ENCODE data around the gene CPXM2.

CPXM2 gene

DNA sequence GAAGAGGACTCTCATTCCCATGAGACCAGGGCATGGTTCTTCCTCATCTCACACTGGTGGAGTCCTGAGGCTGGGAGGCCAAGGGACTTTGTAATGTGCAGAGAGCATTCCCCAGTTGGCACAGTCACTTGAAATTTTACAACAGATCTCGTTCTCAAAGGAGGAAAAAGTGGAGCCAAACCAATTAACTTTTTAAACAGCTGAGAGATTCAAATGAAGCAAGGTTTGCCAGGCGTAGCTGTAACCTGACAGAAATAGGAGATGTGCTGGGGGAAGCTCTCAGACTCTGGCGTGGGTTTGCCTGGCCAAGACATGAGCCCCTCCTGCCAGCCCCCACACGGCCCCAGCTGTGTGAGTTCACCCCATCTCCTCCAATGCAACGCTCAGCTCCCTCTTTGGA is 12.0 kb upstream of the CPXM2 start:
- no peak for DNase-seq

DNA sequence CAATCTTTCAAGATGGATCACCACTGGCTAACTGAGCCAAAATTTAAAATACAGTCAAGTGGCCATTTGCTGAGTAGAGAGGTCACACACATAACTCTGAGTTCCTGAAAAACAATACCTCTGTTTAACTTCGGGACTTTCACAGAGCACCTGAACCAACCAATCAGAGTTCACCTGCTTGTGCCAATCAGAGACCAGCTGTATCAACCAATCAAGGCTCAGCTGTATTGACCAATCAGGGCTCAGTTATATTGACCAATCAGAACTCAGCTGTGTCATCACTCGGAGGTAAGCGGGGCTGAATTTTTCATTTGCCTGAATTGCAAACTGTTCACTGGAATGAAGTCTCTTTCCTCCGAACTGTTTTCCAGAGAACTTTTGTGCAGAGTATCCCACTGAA is 10.0 kb upstream of the CPXM2 start:
- DNase-seq = no peak

- no peak for DNase-seq
Measured at GRCh38 chr10:123897146-123897545, 5.5 kb upstream of the CPXM2 start.

DNA sequence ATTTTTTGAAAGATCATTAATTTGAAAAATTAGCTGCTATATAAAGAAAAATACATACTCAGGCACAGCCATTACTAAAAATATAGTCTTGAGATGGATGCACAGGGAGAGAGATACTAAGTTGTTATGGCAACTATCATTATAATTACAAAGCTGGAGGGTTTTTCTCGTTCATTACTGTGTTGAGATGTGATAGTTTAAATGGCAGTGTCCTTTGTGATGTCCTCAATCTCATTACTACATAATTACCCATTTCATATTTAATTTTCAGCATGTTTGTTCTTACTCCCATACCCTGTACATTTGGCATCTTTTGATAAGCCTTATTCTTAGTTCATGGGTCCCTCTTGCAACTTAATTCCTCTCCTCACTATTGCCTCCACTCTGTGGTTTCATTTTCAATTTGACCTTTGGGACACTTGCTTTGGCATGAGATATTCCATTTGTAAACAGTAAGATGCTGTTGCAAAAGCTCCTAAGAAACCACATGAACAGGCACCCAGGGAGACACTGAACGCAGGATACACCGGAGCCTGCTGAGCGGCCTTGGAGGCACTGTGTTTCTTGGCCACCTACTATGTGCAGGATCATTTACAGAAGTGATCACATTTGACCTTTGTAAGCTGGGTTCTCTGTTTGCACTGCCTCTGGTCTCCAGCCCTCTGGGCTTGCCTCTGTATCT is 4.8 kb upstream of the CPXM2 start:
- DNase-seq = no peak

- DNase-seq = no peak
Measured at GRCh38 chr10:123893651-123894050, 2.0 kb upstream of the CPXM2 start.

DNA sequence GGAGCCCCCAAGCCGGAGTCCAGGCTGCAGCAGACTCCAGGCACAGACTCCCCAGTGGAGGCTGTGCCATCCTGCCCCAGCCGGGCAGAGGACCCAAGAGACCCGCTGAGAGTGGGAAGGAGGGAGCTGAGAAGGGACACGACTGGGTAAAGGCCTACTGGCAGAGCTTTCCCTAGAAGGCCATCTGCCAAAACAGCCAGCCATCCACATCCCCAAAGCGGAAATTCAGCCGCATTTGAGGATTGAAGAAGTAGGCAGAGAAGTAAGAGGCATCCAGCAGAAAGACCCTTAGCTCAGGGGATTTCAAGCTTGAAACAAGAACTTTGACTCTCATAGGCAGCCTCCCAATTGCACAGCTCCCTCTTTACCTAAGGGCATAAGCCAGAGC is 857 bp downstream of the CPXM2 start:
- DNase-seq = no peak

- DNase-seq = no peak
Measured at GRCh38 chr10:123890226-123890625, 1.4 kb downstream of the CPXM2 start.

GRCh38 chr10:123889821-123890220 is 1.8 kb downstream of the CPXM2 start:
- DNase-seq = no peak

GRCh38 chr10:123888751-123889150 is 2.9 kb downstream of the CPXM2 start:
- DNase-seq = no peak

DNA sequence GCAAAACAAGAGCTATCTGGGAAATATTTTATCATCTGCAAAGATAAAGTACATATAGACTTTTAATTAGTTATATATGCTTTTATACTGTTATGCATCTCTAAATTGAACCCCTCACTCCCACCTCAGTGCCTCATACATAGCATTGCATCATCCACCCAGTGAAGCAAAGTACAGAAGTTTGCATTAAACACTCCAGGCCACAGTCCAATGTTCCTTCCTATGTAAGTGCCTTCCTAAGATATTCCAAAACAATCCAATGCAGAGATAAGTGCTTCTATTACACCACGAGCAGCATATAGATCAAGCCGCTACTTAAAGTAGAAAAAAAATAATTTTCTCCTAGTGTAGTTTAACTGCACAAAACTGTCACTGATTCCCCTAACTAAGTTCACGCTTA is 3.4 kb downstream of the CPXM2 start:
- no peak for DNase-seq

DNA sequence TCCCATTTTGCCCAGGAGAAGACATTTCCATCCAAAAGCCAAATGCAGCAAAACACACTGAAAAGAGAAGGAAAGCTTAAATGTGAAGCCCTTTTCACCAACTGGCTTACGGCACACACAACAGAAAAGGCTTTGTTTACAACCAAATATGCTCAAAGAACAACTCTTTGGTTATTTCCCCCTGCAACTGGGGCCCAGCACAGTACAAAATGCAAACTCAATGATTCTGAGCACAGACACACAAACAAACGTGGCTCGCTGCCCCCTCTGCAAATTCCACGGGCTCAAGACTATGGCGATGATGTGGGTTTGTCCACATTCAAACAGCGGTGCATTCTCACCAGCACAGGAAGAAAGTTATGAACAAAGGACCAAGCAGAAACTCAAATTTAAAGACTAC is 5.3 kb downstream of the CPXM2 start:
- DNase-seq = no peak

GRCh38 chr10:123885406-123886170 is 6.0 kb downstream of the CPXM2 start:
- DNase-seq = no peak

DNA sequence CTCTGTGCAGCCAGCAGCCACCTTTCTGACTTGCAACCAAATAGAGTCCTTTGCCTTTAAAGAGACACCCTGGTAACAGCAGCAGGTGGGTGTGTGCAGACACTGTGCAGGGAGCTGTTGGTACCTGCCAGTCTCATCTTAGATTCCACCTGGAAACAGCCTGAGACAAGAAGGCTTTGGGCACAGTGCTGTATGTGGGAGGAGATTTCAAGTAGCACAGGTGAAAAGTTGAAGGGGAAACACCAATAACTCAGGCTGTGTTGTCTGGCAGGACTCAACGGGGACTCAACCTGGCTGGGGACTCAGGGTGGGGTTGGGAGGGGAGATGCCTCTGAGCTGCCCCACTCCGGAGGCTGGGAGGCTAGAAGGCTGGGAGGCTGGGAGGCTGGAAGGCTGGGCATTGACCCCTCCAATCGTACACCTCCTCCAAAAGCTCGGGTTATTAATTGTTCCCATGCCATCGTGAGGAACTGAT is 6.7 kb downstream of the CPXM2 start:
- DNase-seq = no peak

DNA sequence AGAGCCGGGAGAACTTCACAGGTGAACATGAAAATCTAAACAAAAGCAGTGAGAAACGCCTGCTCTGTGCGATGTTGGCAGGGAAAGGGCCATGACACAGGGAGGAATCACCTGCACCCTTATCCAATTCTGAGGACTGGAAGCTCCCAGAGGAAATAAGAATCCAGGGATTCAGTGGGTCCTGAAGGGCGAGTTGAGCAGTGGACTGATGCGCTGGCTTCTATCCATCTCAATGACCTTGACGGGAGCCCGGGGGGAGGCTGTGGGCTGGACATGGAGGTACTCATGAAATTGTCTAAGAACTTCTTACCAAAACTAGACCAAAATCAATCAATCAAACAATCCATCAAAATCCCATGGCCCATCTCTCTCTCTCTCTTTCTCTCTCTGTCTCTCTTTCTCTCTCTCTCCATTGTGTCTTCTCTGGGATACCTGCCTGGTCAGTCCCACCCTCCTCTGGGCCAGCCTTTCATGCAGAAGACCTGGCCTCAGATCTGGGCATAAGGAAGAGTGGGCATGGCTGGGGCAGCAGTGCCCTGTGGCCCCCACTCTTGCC is 7.2 kb downstream of the CPXM2 start:
- no peak for DNase-seq

- DNase-seq = no peak
Measured at GRCh38 chr10:123883673-123884320, 7.8 kb downstream of the CPXM2 start.

- no peak for DNase-seq
Measured at GRCh38 chr10:123882681-123883445, 8.7 kb downstream of the CPXM2 start.

DNA sequence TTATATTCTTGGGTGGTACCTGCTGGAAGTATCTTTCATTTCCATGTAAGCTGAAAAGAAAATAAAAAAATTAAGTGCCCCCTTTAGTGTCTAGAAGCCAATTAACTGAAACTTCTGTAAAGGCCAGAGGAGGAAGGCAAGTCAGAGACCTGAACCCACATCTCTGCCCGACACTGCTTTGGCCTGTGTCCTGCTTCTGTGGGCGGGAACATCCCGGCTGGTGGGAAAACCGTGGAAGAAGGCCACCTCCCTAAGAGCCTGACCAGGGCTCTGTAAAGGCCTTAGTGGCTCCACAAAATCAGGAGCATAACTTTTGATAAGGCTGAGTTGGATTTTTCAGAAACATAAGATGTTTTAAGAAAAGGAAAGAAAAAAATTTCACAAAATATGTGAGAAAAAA is 9.4 kb downstream of the CPXM2 start:
- DNase-seq = no peak

DNA sequence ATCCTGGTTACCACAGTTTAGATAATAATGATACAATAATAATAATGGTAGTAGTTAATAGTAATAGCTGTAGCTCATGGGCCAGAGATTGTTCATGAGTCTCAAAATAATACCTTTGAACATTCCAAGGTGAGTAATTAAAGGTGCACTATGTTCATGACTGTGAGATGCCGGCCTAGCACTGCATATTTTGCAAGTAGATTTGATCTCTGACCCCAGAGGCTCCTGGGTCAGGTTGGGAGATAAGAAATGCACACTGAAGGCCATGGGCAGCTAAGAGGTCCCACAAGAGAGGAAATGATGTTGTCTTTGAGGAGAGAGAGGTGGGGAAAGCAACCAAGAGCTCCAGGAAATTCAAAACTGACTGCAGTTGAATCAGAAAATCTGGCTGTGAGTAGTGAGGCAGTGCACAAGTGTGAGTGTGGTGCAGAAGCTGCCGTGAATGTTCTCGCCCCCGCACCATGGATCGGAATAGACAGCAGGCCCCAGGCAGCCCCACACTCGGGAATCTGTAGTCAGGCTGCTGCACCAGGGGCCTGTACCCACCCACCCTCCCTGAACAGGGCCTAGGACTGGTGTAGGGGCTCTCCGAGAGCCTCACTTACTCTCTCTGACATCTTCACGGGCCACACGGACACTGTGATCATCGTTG is 11.9 kb downstream of the CPXM2 start:
- no peak for DNase-seq

DNA sequence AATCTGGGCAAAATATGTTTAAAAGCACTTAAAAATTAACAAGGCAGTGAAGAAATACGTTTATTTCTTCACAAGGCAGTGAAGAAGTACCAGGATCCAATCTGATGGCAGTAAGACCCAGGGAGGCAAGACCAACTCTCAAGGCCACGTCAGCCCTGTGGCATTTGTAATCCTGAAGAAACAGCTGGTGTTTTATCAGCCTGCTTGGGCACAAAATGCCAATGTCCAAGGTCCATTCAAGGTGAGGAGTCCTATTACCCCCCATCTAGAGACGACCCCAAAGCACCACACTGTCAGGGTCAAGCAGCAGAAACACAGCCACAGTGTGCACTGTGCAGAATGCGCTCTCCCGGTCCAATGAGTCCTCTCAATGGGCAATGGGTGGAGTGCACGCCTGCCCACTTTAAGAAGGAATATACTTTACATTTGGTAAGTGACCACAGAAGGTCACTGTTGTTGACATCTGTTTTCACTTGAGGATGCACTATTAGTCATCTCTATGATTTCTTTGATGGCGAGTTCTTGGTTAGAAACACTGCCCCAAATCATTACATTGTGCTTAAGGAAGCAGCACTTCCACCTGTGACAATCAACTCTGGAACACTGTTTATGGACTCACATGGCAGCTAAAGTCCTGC is 12.8 kb downstream of the CPXM2 start:
- DNase-seq = no peak

- no peak for DNase-seq
Measured at GRCh38 chr10:123870260-123870659, 21.3 kb downstream of the CPXM2 start.

DNA sequence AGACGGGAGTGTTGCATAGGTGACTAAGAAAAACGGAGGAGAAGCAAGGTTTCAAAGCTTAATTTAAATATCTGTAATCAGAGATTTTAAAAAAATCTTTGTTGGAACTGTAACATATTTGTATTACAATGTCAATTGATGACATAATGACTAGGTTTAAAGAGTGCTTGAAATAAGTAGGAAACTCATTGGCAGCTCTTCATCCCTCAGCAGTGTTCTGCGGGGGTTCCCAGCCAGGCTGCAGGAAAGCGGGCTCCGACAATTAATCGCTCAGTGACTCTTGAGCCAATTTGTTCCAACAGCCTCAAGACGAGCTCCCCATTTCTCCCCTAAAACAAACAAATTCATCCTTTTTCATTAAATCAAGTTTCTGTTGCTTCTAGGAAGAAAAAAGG is 22.6 kb downstream of the CPXM2 start:
- no peak for DNase-seq

Measured in CD4-positive, alpha-beta T cell treated with Interleukin-21 for 1 hour (primary cell).